K562 (cell line): ENCODE measurements around the gene ORC4. TPM values are rescaled to one million over a fixed set of nuclear protein-coding genes. Genes with fewer than 3 reads are reported as not detected.

ENCODE experiments used
- ATAC-seq: fragments of 200-7000 bp; cut with Tn5 transposase; 3 replicates; pipeline ENCODE4 v1.9.1; 2020; ENCODE audit warnings: moderate library complexity
- BruUV-seq: library from RNA; stranded (reverse); fragments of 400-500 nt; replicated peaks from 2 replicates; lab custom pipeline; 2021; lab: Mats Ljungman, UMichigan
- CTCF ChIA-PET: fragments of 300-600 bp; formaldehyde crosslinking; extraction: SDS; loops from one replicate; lab custom pipeline; 2021; ENCODE audit warnings: low intra/inter-chr PET ratio; lab: Yijun Ruan, JAX
- POLR2A ChIA-PET: fragments of 300-600, 350-650 bp; sonication (Branson Sonifier 250); formaldehyde crosslinking; extraction: SDS; loops from one replicate; lab custom pipeline; 2021; ENCODE audit warnings: antibody characterized with exemption, inconsistent platforms; lab: Yijun Ruan, JAX
- DNase-seq, 4 experiments: peaks; one replicate each; pipeline versions ENCODE4 v3.0.0 to v3.0.0-alpha.2; 2011 to 2018; ENCODE audit warnings: low spot score in 3 of 4, mixed read lengths in 3 of 4; ENCODE audit errors: extremely low read depth in 1 of 4
- FAIRE-seq: peaks from 2 replicates; lab custom pipeline; 2011; peaks lifted over from hg19 to GRCh38; lab: Jason Lieb, UNC
- H2AFZ ChIP-seq: 2 replicates; pipeline ENCODE4 v1.6.0; 2011; ENCODE audit warnings: low read depth, low read length, control low read depth, inconsistent platforms
- H3K27ac ChIP-seq: fragments of 200-600 bp; 3 replicates; pipeline ENCODE4 v1.8.0; 2011; ENCODE audit warnings: low read depth, mild to moderate bottlenecking, control low read depth, inconsistent platforms, low read length, moderate library complexity, mixed read lengths; ENCODE audit errors: extremely low read depth
- H3K27me3 ChIP-seq, 2 experiments: fragments of 300-600 bp in 1 of 2; 2 replicates in 1 of 2; 3 replicates in 1 of 2; pipeline versions ENCODE4 v1.6.0 to v1.8.0; 2011; ENCODE audit warnings: inconsistent platforms in 2 of 2, low read length in 2 of 2, mild to moderate bottlenecking in 1 of 2, mixed read lengths in 1 of 2, moderate library complexity in 1 of 2; ENCODE audit not compliant: control insufficient read depth in 2 of 2, insufficient read depth in 2 of 2
- H3K36me3 ChIP-seq: fragments of 300-600 bp; 3 replicates; pipeline ENCODE4 v1.8.0; 2011; ENCODE audit warnings: mild to moderate bottlenecking, low read length, inconsistent platforms; ENCODE audit not compliant: control insufficient read depth, insufficient read depth
- H3K4me1 ChIP-seq, 2 experiments: fragments of 200-600 bp in 1 of 2; replicated peaks in 1 of 2; 2 replicates in 1 of 2; 3 replicates in 1 of 2; pipeline versions ENCODE4 v1.5.1 to v1.8.0; 2011; ENCODE audit warnings: inconsistent platforms in 2 of 2, low read length in 2 of 2, mild to moderate bottlenecking in 1 of 2, mixed read lengths in 1 of 2, moderate library complexity in 1 of 2; ENCODE audit not compliant: control insufficient read depth in 2 of 2, insufficient read depth in 2 of 2
- H3K4me2 ChIP-seq: 2 replicates; pipeline ENCODE4 v1.6.1; 2011; ENCODE audit warnings: low read length, control low read depth, inconsistent platforms, mixed read lengths; ENCODE audit not compliant: insufficient read depth
- H3K4me3 ChIP-seq: fragments of 200-600 bp; sonication (generic), shearing (Covaris generic); 2 replicates; pipeline ENCODE4 v1.5.1; 2016; ENCODE audit warnings: control low read depth, inconsistent platforms
- H3K79me2 ChIP-seq: fragments of 200-600 bp; 3 replicates; pipeline ENCODE4 v1.8.0; 2011; ENCODE audit warnings: low read length, inconsistent platforms; ENCODE audit not compliant: control insufficient read depth, insufficient read depth
- H3K9ac ChIP-seq, 2 experiments: 2 replicates each; pipeline versions ENCODE4 v1.6.0 to v1.6.1; 2011; ENCODE audit warnings: low read depth in 2 of 2, low read length in 2 of 2, control low read depth in 1 of 2, inconsistent platforms in 1 of 2, mild to moderate bottlenecking in 1 of 2, mixed read lengths in 1 of 2; ENCODE audit not compliant: insufficient read depth in 1 of 2
- H3K9me1 ChIP-seq: one replicate; pipeline ENCODE4 v1.6.0; 2011; ENCODE audit warnings: inconsistent platforms, mild to moderate bottlenecking, low read length, moderate library complexity; ENCODE audit not compliant: control insufficient read depth, insufficient read depth
- H3K9me3 ChIP-seq: replicated peaks from 2 replicates; pipeline ENCODE4 v1.5.1; 2011; ENCODE audit warnings: low read depth, low read length, inconsistent platforms; ENCODE audit not compliant: control insufficient read depth, insufficient read depth
- H4K20me1 ChIP-seq: replicated peaks from 2 replicates; pipeline ENCODE4 v1.6.1; 2011; ENCODE audit warnings: low read length, inconsistent platforms, mixed read lengths; ENCODE audit not compliant: control insufficient read depth, insufficient read depth
- DDX20 ChIP-seq: fragments of 450-650 bp; IDR thresholded peaks from 2 replicates; pipeline ENCODE4 v1.6.1; 2016; ENCODE audit warnings: missing genetic modification characterization, low read depth, mild to moderate bottlenecking, missing compliant biosample characterization, moderate library complexity
- DPF2 ChIP-seq: fragments of 450-650 bp; IDR thresholded peaks from 2 replicates; pipeline ENCODE4 v1.6.1; 2016
- ERF ChIP-seq: fragments of 450-650 bp; formaldehyde crosslinking; IDR thresholded peaks from 2 replicates; pipeline ENCODE4 v1.4.0; 2020; ENCODE audit warnings: mild to moderate bottlenecking, mixed read lengths
- FOXK1 ChIP-seq: sonication (generic); formaldehyde crosslinking; IDR thresholded peaks from 2 replicates; pipeline ENCODE4 v1.8.0; 2022; ENCODE audit warnings: missing genetic modification reagents, mild to moderate bottlenecking, borderline replicate concordance
- MBD1 ChIP-seq: fragments of 250-450 bp; sonication (Bioruptor Pico); IDR thresholded peaks from 2 replicates; pipeline ENCODE4 v1.8.0; 2022; ENCODE audit warnings: inconsistent platforms
- NFIX ChIP-seq: fragments of 250-450 bp; sonication (Bioruptor Pico); IDR thresholded peaks from 2 replicates; pipeline ENCODE4 v1.4.0; 2020; ENCODE audit warnings: low read depth, mild to moderate bottlenecking, moderate library complexity
- NKRF ChIP-seq: fragments of 450-650 bp; IDR thresholded peaks from 2 replicates; pipeline ENCODE4 v1.6.1; 2016; ENCODE audit warnings: borderline replicate concordance
- RHOXF2B ChIP-seq: fragments of 250-450 bp; sonication (Bioruptor Pico); conservative IDR thresholded peaks from 2 replicates; pipeline ENCODE4 v1.5.1; 2021
- SIX5 ChIP-seq, 2 experiments: IDR thresholded peaks; 2 replicates each; pipeline ENCODE4 v1.6.1; 2011; ENCODE audit warnings: low read length in 2 of 2, borderline replicate concordance in 1 of 2, low read depth in 1 of 2, mild to moderate bottlenecking in 1 of 2, moderate library complexity in 1 of 2; ENCODE audit not compliant: insufficient read depth in 1 of 2
- SMARCE1 ChIP-seq: fragments of 450-650 bp; IDR thresholded peaks from 2 replicates; pipeline ENCODE4 v1.7.1; 2016; ENCODE audit warnings: mild to moderate bottlenecking
- TSC22D4 ChIP-seq: fragments of 450-650 bp; IDR thresholded peaks from 2 replicates; pipeline ENCODE4 v1.6.1; 2016; ENCODE audit warnings: missing genetic modification characterization, missing biosample characterization, control low read depth
- ZBTB26 ChIP-seq: fragments of 450-650 bp; formaldehyde crosslinking; IDR thresholded peaks from 2 replicates; pipeline ENCODE4 v1.4.0; 2022; ENCODE audit warnings: missing genetic modification characterization
- ZNF79 ChIP-seq: fragments of 250-450 bp; sonication (Bioruptor Pico); IDR thresholded peaks from 2 replicates; pipeline ENCODE4 v1.4.0; 2020; ENCODE audit warnings: low read depth, mild to moderate bottlenecking, moderate library complexity
- WGBS: fragments of 100-300 bp; shearing (Covaris generic); methylation state at CpG from one replicate; pipeline ENCODE4 v1.1.6; 2016; ENCODE audit warnings: low coverage, mixed read lengths; ENCODE audit not compliant: insufficient coverage; ENCODE audit errors: missing lambda C conversion rate; 5-methylcytosine and 5-hydroxymethylcytosine counted together
- in situ Hi-C: fragments of 300-500 bp; cut with MboI; formaldehyde crosslinking; loops from 4 replicates; pipeline ENCODE4 v1.15.0; 2018; ENCODE audit warnings: inconsistent platforms, mixed read lengths
- intact Hi-C: fragments of 100-400 bp; cut with micrococcal nuclease; formaldehyde crosslinking; loops from 2 replicates; pipeline ENCODE4 v1.14.2; 2022
- polyA plus RNA-seq, 8 experiments: library from polyadenylated mRNA; depleted of rRNA in 4 of 8; stranded (reverse) in 5 of 8; unstranded in 3 of 8; fragments of >200 nt; fragmentation: Nextera tagmentation in 2 of 8; fragmentation: Illumina TruSeq in 1 of 8; extraction: Ambion mirVana in 2 of 8; extraction: Trizol in 1 of 8; gene quantifications; 2 replicates each; pipeline versions ENCODE4 v1.2.1 to v1.2.3, GENCODE V29; 2011 to 2014; ENCODE audit warnings: inconsistent platforms in 1 of 8, missing spikeins in 1 of 8
- total RNA-seq, 7 experiments: library from RNA; depleted of rRNA in 6 of 7; stranded (reverse); fragments of >200 nt in 6 of 7; fragmentation: Illumina TruSeq in 2 of 7; extraction: Trizol in 2 of 7; gene quantifications; 2 replicates each; pipeline versions ENCODE4 v1.2.1 to v1.2.3, GENCODE V29; 2011 to 2021; ENCODE audit warnings: low replicate concordance in 1 of 7
- TF ChIP-seq, protein P1 (sequence below): fragments of 450-650 bp; IDR thresholded peaks from 2 replicates; pipeline ENCODE4 v1.6.1; 2016

ORC4 gene
- total and polyA plus RNA-seq, 9 of the 15 experiments (the other 6 are each of a cell fraction or from before 2014, with no cell fraction given), result 58.6 to 100 (median 70.5) TPM

DNA sequence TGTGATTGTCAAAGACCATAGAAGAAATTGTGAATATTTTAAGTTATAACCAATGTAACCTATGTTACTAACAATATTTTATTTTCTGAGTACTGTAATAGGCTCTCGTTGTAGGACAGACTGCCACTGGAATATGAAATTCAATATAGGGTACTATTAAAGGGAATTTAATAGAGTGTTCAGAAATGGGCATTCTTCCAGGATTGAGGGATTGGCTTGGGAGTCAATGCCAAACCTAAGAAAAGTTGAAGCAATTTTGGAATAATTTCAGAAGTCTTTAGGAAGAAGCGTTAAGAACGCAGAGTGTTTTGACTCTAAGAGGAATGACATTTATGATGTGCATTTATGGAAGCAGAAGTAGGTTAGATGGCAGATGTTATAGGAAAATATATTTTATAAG, 96.7 kb downstream of the ORC4 start:
- Histone ChIP-seq H2AFZ (no peak overlapping the region), H3K4me3 (no peak overlapping the region), H3K9me3 (no peaks in the 10 kb centered on the region), H3K27me3 (no peaks in the 10 kb centered on the region), H3K79me2 (no peaks in the 10 kb centered on the region), H3K9me1 (no peaks in the 10 kb centered on the region), H3K36me3 (no peaks in the 10 kb centered on the region), H3K27ac (no peak overlapping the region), H3K4me1 (no peaks in the 10 kb centered on the region), H4K20me1 (no peaks in the 10 kb centered on the region), H3K9ac (no peak overlapping the region), H3K4me2 (no peak overlapping the region)
- ChIA-PET POLR2A (no interaction called here), CTCF (interaction anchor here (0.5 kb wide), 1 partner anchor 570 kb away, joined by 3 read pairs; no protein-coding TSS in a partner anchor)
- no TSS peak for BruUV-seq
- in situ Hi-C loops, result loop anchor here (25.0 kb wide), 3 partner anchors 387 to 1187 kb away; no protein-coding TSS in a partner anchor
- ATAC-seq (no peak), FAIRE-seq (no peak), DNase-seq (no peak)
- TF ChIP-seq ZBTB26 (CRISPR knock-in tag), result no peak
- TF ChIP-seq ZNF79 (CRISPR knock-in tag), result no peak
- no peak for TF ChIP-seq SMARCE1
- no peak for TF ChIP-seq TSC22D4 (tag)
- no peak for TF ChIP-seq ERF (CRISPR knock-in tag)
- TF ChIP-seq FOXK1 (CRISPR knock-in tag), result no peak
- TF ChIP-seq NKRF, result no peak
- no peak for TF ChIP-seq RHOXF2B (CRISPR knock-in tag)
- no peak for TF ChIP-seq MBD1 (CRISPR knock-in tag)
- TF ChIP-seq DPF2, result no peak
- TF ChIP-seq, protein P1, sequence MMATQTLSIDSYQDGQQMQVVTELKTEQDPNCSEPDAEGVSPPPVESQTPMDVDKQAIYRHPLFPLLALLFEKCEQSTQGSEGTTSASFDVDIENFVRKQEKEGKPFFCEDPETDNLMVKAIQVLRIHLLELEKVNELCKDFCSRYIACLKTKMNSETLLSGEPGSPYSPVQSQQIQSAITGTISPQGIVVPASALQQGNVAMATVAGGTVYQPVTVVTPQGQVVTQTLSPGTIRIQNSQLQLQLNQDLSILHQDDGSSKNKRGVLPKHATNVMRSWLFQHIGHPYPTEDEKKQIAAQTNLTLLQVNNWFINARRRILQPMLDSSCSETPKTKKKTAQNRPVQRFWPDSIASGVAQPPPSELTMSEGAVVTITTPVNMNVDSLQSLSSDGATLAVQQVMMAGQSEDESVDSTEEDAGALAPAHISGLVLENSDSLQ, result no peak
- no peak for TF ChIP-seq DDX20
- no peak for TF ChIP-seq SIX5 (IDR thresholded peaks at IDR 0.05; ENCODE audit: borderline replicate concordance in 1 of 2, insufficient read depth in 1 of 2, low read depth in 1 of 2, low read length in 2 of 2)
- TF ChIP-seq NFIX, result no peak
- 73% methylated on average over 3 of the region's 3 CpGs for WGBS
- intact Hi-C loops, result no loop called here
